Transverse colon (tissue), 4 donors: ENCODE results near the gene ADM5. TPM values are rescaled to one million over a fixed set of nuclear protein-coding genes. Genes with fewer than 3 reads are reported as not detected.

Source experiments
- DNase-seq: peaks from one replicate; pipeline ENCODE4 v3.0.0-alpha.2; 2019
- H3K27ac ChIP-seq, 4 donors: fragments of 200-600 bp; sonication (generic); 2 replicates each; pipeline ENCODE4 v1.5.1; 2016 to 2018; ENCODE audit warnings: inconsistent platforms in 4 of 4
- H3K27me3 ChIP-seq: fragments of 200-600 bp; sonication (generic); 2 replicates; pipeline ENCODE4 v1.5.1; 2017; ENCODE audit warnings: inconsistent platforms
- H3K36me3 ChIP-seq, 4 donors: fragments of 200-600 bp; sonication (generic); 2 replicates each; pipeline ENCODE4 v1.5.1; 2017 to 2019; ENCODE audit warnings: inconsistent platforms in 4 of 4
- H3K4me1 ChIP-seq, 4 donors: fragments of 200-600 bp; sonication (generic); 2 replicates each; pipeline ENCODE4 v1.5.1; 2017 to 2020; ENCODE audit warnings: inconsistent platforms in 4 of 4
- H3K4me3 ChIP-seq, 4 donors: fragments of 200-600 bp; sonication (generic); 1 replicate in 1 of 4; 2 replicates in 3 of 4; pipeline versions ENCODE4 v1.5.1 to v1.6.1; 2017 to 2019; ENCODE audit warnings: inconsistent platforms in 4 of 4
- H3K9me3 ChIP-seq, 2 donors: fragments of 200-600 bp; sonication (generic); 2 replicates each; pipeline ENCODE4 v1.5.1; 2017 to 2019; ENCODE audit warnings: inconsistent platforms in 2 of 2
- EP300 ChIP-seq: sonication (generic); formaldehyde crosslinking; IDR thresholded peaks from one replicate; pipeline ENCODE4 v1.6.1; 2017; ENCODE audit warnings: antibody characterized with exemption, low read depth
- POLR2A ChIP-seq: fragments of 450-650 bp; IDR thresholded peaks from one replicate; pipeline ENCODE4 v1.6.1; 2016; ENCODE audit warnings: antibody characterized with exemption, mild to moderate bottlenecking, moderate library complexity
- POLR2AphosphoS5 ChIP-seq, 3 donors: sonication (generic); formaldehyde crosslinking; IDR thresholded peaks; one replicate each; pipeline ENCODE4 v1.6.1; 2016; ENCODE audit warnings: antibody characterized with exemption in 3 of 3
- WGBS, 2 donors: methylation state at CpG; one replicate each; pipeline ENCODE4 v1.1.5; 2018; ENCODE audit warnings: low coverage in 1 of 2; 5-methylcytosine and 5-hydroxymethylcytosine counted together
- in situ Hi-C, 4 donors: fragments of 200-750 bp; cut with MboI; loops; one replicate each; pipeline versions ENCODE4 v1.15.0 to v1.15.1; 2017; ENCODE audit warnings: low sequenced_read_pairs in 3 of 4, low pct_ligation_motif_present in 1 of 4, low pct_unique_long_range_greater_than_20kb in 1 of 4
- intact Hi-C: fragments of 100-400 bp; cut with DNase I; formaldehyde crosslinking; loops from one replicate; pipeline ENCODE4 v1.15.1; 2023; ENCODE audit warnings: low total_unique reads
- total RNA-seq, 4 donors: library from RNA; depleted of rRNA; stranded (reverse); fragments of >200 nt; gene quantifications; one replicate each; pipeline ENCODE4 v1.1.0, GENCODE V29; 2016
- TF ChIP-seq, protein P1 (sequence below), 5 experiments: fragments of 200-600 bp in 3 of 5; fragments of 450-650 bp in 2 of 5; sonication (generic) in 3 of 5; IDR thresholded peaks; 1 replicate in 2 of 5; 2 replicates in 3 of 5; pipeline ENCODE4 v1.5.1; 2016 to 2017; ENCODE audit warnings: antibody characterized with exemption in 5 of 5, inconsistent platforms in 3 of 5, mild to moderate bottlenecking in 2 of 5, moderate library complexity in 1 of 5

The ADM5 gene
- total RNA-seq, 4 donors from 2014 or later = 0.41 to 0.95 TPM; not detected in 2

DNA sequence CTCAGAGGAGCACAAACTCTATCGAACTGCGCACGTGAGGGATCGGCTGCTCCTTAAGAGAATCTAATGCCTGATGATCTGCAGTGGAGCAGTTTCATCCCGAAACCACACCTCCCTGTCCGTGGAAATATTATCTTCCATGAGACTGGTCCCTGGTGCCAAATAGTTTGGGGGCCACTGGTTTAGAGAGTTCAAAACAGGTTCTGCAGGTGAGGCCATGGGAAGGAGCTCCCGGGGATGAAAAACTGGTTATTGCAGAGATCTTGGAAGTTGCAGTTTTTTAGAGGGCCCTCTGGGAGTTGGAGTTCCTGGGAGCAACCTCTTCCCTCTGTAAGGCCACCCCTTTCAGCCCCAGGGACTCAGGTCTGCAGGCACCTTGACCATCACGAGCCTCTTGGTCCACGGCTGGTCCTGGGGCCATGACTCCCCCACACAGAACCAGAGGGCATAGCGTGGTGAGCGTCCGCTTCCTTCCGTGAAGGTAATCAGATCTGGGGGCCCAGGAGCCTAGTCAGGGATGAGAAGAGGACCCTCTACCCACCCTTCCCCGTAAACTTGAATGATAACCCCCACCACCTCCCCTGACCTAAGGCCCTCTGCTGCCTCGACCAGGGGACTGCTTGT is 28.9 kb upstream of the ADM5 start:
- DNase-seq = no peak
- Histone ChIP-seq H3K27me3 (no peaks in the 10 kb centered on the region), H3K4me1 (peaks cover 0 to 16% (median 11%) of the 10 kb centered on the region in 4 donors), H3K9me3 (no peaks in the 10 kb centered on the region), H3K27ac (no peak overlapping the region), H3K4me3 (no peak overlapping the region), H3K36me3 (peaks cover 0 to 33% (median 16%) of the 10 kb centered on the region in 4 donors)
- intact Hi-C loops (no loop called here), in situ Hi-C loops (loop anchor here in 1 of 4 donors (10.0 kb wide), 1 partner anchor 76 kb away; the partner anchor contains the start of genes NOSIP and PRRG2)
- WGBS, 2 donors = 87% methylated on average over 15 of the region's 15 CpGs; no CpG with 5 or more reads in 1 of the 2 donors
- TF ChIP-seq EP300 (no peak), POLR2A (no peak), POLR2AphosphoS5 (IDR thresholded peaks at IDR 0.05) (no peak)
- TF ChIP-seq, protein P1, sequence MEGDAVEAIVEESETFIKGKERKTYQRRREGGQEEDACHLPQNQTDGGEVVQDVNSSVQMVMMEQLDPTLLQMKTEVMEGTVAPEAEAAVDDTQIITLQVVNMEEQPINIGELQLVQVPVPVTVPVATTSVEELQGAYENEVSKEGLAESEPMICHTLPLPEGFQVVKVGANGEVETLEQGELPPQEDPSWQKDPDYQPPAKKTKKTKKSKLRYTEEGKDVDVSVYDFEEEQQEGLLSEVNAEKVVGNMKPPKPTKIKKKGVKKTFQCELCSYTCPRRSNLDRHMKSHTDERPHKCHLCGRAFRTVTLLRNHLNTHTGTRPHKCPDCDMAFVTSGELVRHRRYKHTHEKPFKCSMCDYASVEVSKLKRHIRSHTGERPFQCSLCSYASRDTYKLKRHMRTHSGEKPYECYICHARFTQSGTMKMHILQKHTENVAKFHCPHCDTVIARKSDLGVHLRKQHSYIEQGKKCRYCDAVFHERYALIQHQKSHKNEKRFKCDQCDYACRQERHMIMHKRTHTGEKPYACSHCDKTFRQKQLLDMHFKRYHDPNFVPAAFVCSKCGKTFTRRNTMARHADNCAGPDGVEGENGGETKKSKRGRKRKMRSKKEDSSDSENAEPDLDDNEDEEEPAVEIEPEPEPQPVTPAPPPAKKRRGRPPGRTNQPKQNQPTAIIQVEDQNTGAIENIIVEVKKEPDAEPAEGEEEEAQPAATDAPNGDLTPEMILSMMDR (IDR thresholded peaks at IDR 0.05) = no peak

DNA sequence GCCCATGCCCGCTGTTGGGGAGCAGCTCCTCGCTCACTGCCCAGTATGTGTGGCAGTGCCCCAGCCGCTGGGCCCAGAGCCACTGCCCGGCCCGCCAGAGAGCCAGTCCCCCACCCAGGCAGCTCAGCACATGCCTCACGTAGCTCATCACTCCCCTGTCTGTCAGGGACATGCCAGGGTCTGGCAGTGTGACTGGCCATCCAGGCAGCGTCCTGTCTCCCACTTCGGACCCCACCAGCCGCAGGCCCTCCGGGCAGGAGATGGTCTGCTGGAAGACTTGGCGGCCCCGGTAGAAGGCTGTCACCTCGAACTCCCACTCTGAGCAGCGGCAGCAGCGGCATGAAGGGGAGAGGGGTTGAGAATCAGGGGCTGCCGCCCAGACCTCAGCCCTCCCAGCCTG is 27.4 kb upstream of the ADM5 start:
- in situ Hi-C loops = loop anchor here in 1 of 4 donors (10.0 kb wide), 1 partner anchor 77 kb away; the partner anchor contains the start of genes NOSIP and PRRG2
- Histone ChIP-seq H3K36me3 (peaks cover 0 to 26% (median 11%) of the 10 kb centered on the region in 4 donors), H3K27ac (no peak overlapping the region), H3K9me3 (no peaks in the 10 kb centered on the region), H3K4me3 (no peak overlapping the region), H3K27me3 (no peaks in the 10 kb centered on the region), H3K4me1 (peaks cover 7 to 25% (median 21%) of the 10 kb centered on the region in 4 donors)
- TF ChIP-seq, protein P1 (IDR thresholded peaks at IDR 0.05) = no peak
- TF ChIP-seq EP300 (no peak), POLR2A (no peak), POLR2AphosphoS5 (IDR thresholded peaks at IDR 0.05) (no peak)
- no peak for DNase-seq
- intact Hi-C loops = no loop called here
- 96% methylated on average over 16 of the region's 16 CpGs; no CpG with 5 or more reads in 1 of the 2 donors for WGBS, 2 donors

DNA sequence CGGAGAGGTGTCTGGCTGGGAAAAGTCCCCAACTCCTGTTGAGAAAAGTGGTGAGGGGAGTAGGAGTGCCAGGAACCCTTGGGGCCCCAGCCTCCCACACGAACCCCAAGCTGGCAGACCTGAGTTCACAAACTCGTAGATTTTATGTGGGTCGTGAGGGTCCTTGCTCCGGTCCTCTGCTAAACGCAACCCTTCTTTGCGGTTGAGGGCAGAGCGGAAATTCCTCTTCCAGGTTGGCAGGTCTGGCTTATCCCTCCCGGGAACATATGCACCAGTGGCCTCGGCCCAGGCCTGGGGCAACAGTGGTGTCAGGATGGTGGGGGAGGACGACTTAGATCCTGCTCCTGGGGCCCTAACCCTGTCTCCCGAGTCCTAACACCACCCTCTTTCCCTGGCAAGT is 26.2 kb upstream of the ADM5 start:
- peaks cover 0 to 14% (median 7%) of the 10 kb centered on the region in 4 donors for H3K36me3 ChIP-seq
- peak overlapping the region in 3 of 4 donors; percentile 88 to 96 (median 94) for H3K27ac ChIP-seq
- intact Hi-C loops (no loop called here), in situ Hi-C loops (loop anchor here in 1 of 4 donors (10.0 kb wide), 1 partner anchor 78 kb away; the partner anchor contains the start of genes NOSIP and PRRG2)
- H3K9me3 ChIP-seq = no peaks in the 10 kb centered on the region
- no peak overlapping the region for H3K4me3 ChIP-seq
- TF ChIP-seq, protein P1 (IDR thresholded peaks at IDR 0.05) = no peak
- TF ChIP-seq POLR2A (no peak), POLR2AphosphoS5 (IDR thresholded peaks at IDR 0.05) (no peak), EP300 (no peak)
- 88% methylated on average over 12 of the region's 12 CpGs; no CpG with 5 or more reads in 1 of the 2 donors for WGBS, 2 donors
- no peak for DNase-seq
- peaks cover 7 to 25% (median 22%) of the 10 kb centered on the region in 4 donors for H3K4me1 ChIP-seq
- no peaks in the 10 kb centered on the region for H3K27me3 ChIP-seq

DNA sequence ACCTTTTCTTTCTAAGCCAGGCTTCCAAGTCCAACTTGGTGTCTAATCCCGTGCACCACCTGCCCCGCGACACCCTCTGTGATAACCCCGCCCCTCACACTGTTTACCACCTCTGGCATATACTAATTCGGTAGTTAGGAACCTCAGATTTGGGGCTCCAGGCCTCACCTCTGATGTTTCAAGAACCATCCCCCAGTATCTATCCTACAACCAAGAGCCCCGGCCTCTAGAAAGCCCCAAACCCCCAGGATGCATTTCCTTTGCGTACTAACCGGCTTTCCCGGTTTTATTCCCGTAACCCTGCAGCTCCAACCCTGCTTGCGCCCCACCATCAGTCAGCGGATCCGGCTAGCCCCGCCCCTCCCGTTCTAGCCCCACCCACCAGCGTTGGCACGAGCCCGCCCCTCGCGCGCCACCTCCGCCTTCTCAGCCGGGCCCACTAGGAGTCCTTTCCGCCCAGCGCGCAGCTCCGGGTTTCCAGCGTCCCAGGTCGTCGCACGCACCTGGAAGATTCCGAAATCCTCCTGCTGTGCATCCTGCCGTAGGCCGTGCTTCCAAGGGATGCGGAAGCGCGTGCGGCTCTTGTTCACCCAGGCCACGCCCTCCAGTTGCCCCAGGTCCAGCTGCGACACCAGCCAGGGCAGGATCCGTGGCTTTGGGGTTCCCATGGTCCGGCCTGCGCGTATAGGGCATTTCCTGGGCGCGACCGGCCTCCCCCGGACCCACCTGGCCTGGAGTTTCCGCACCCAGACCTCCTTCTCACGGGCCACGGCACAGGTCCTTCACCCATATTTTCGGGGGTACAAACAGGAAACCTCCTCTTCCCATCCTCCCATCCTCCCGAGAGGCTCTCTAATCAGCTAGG is 25.0 kb upstream of the ADM5 start:
- peak; percentile 73 for TF ChIP-seq POLR2A
- TF ChIP-seq, protein P1 (IDR thresholded peaks at IDR 0.05) = peak in 4 of 5 experiments; percentile 33 to 68 (median 48)
- TF ChIP-seq EP300 = no peak
- TF ChIP-seq POLR2AphosphoS5 (IDR thresholded peaks at IDR 0.05) = peak; percentile 89 to 92 (median 91)
- intact Hi-C loops = no loop called here
- H3K4me1 ChIP-seq = peaks cover 7 to 25% (median 22%) of the 10 kb centered on the region in 4 donors
- no peaks in the 10 kb centered on the region for H3K9me3 ChIP-seq
- peak; percentile 94 for DNase-seq
- 1 to 2% methylated on average over 5 to 51 of the region's 53 CpGs for WGBS, 2 donors
- in situ Hi-C loops = loop anchor here in 1 of 4 donors (10.0 kb wide), 1 partner anchor 80 kb away; the partner anchor contains the start of genes NOSIP and PRRG2
- H3K27ac ChIP-seq = peak overlapping the region; percentile 88 to 100 (median 95)
- H3K4me3 ChIP-seq = peak overlapping the region; percentile 63 to 93 (median 80)
- no peaks in the 10 kb centered on the region for H3K27me3 ChIP-seq
- peaks cover 0 to 14% (median 4%) of the 10 kb centered on the region in 4 donors for H3K36me3 ChIP-seq
